ENCODE results near the gene PTPRJ. TPM values are rescaled to one million over a fixed set of nuclear protein-coding genes. Genes with fewer than 3 reads are reported as not detected.

PTPRJ gene
- total RNA-seq, 1 donor from 2014 or later = 24.0 TPM

- peak; percentile 28 for DNase-seq (ENCODE audit: low spot score)
Measured at GRCh38 chr11:48090174-48090573, 109.8 kb downstream of the PTPRJ start.

GRCh38 chr11:48091426-48092102 lies 111.2 kb downstream of the PTPRJ start:
- peak; percentile 24 for DNase-seq (ENCODE audit: low spot score)

- no peak for DNase-seq (ENCODE audit: low spot score)
Measured at GRCh38 chr11:48093323-48093722, 113.0 kb downstream of the PTPRJ start.

GRCh38 chr11:48093795-48094642 lies 113.7 kb downstream of the PTPRJ start:
- no peak for DNase-seq (ENCODE audit: low spot score)

GRCh38 chr11:48094643-48095339 lies 114.4 kb downstream of the PTPRJ start:
- no peak for DNase-seq (ENCODE audit: low spot score)

GRCh38 chr11:48095779-48096470 lies 115.6 kb downstream of the PTPRJ start:
- no peak for DNase-seq (ENCODE audit: low spot score)

GRCh38 chr11:48096588-48097525 lies 116.5 kb downstream of the PTPRJ start:
- no peak for DNase-seq (ENCODE audit: low spot score)

- no peak for DNase-seq (ENCODE audit: low spot score)
Measured at GRCh38 chr11:48098024-48098423, 117.7 kb downstream of the PTPRJ start.

- no peak for DNase-seq (ENCODE audit: low spot score)
Measured at GRCh38 chr11:48099916-48100446, 119.6 kb downstream of the PTPRJ start.

GRCh38 chr11:48101044-48101733 lies 120.8 kb downstream of the PTPRJ start:
- DNase-seq (ENCODE audit: low spot score) = no peak

GRCh38 chr11:48101958-48102357 lies 121.6 kb downstream of the PTPRJ start:
- no peak for DNase-seq (ENCODE audit: low spot score)

- no peak for DNase-seq (ENCODE audit: low spot score)
Measured at GRCh38 chr11:48103621-48104567, 123.5 kb downstream of the PTPRJ start.

GRCh38 chr11:48104568-48104924 lies 124.2 kb downstream of the PTPRJ start:
- DNase-seq (ENCODE audit: low spot score) = no peak

- DNase-seq (ENCODE audit: low spot score) = no peak
Measured at GRCh38 chr11:48105096-48105990, 125.0 kb downstream of the PTPRJ start.

GRCh38 chr11:48106166-48106565 lies 125.8 kb downstream of the PTPRJ start:
- no peak for DNase-seq (ENCODE audit: low spot score)

- no peak for DNase-seq (ENCODE audit: low spot score)
Measured at GRCh38 chr11:48107188-48107704, 126.9 kb downstream of the PTPRJ start.
